ENCODE data around the gene GPR3. TPM values are rescaled to one million over a fixed set of nuclear protein-coding genes. Genes with fewer than 3 reads are reported as not detected.

The GPR3 gene
- total and polyA plus RNA-seq, 2 of the 13 experiments (the other 11 are each of a cell fraction or from before 2014, with no cell fraction given) = 1.00 to 2.6 TPM

DNA sequence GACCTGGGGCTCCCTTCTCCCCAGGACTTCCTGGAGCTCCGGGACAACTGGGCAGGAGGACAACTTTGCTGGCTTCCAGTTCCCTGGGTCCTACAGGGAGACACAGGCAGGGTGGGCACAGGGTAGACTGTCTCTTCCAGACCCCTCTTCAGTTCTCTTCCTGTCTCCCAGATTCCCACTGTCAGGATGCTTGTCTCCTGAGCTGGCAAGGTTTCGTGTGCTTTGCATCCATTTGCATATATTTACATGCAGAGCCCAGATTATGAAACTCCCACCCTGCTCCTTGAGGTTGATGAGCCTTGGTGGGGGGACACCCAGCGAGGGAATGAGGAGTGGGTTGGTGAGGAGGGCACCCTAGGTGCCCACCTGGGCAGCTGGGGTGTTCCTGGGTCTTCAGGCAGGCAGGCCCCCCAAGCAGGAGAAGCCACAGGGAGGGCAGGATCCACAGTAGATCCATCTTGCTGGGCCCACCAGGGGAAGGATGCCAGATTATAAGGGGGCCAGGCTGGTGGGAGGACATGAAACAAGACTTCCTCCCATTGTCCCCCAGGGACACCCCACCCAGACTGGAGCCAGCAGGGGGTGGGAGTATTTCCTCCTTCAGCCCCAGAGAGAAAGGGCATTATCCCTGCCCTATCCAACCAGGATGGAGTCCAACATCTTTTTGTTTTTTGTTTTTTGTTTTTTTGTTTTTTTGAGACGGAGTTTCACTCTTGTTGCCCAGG lies 17.9 kb upstream of the GPR3 start, which contains the start of gene FCN3 (continued):
- TF ChIP-seq HNRNPH1 (optimal IDR thresholded peaks at IDR 0.05; ENCODE audit: low read depth, low read length) (no peak), ZNF205 (CRISPR knock-in tag; IDR thresholded peaks at IDR 0.05) (no peak), JUN (CRISPR knock-in tag; IDR thresholded peaks at IDR 0.05) (no peak), ARHGAP35 (CRISPR knock-in tag; IDR thresholded peaks at IDR 0.05; ENCODE audit: borderline replicate concordance) (no peak), PHF21A (CRISPR knock-in tag; IDR thresholded peaks at IDR 0.05) (no peak), ZFP82 (CRISPR knock-in tag; IDR thresholded peaks at IDR 0.05; ENCODE audit: borderline replicate concordance) (no peak)
- TF ChIP-seq, protein P1, sequence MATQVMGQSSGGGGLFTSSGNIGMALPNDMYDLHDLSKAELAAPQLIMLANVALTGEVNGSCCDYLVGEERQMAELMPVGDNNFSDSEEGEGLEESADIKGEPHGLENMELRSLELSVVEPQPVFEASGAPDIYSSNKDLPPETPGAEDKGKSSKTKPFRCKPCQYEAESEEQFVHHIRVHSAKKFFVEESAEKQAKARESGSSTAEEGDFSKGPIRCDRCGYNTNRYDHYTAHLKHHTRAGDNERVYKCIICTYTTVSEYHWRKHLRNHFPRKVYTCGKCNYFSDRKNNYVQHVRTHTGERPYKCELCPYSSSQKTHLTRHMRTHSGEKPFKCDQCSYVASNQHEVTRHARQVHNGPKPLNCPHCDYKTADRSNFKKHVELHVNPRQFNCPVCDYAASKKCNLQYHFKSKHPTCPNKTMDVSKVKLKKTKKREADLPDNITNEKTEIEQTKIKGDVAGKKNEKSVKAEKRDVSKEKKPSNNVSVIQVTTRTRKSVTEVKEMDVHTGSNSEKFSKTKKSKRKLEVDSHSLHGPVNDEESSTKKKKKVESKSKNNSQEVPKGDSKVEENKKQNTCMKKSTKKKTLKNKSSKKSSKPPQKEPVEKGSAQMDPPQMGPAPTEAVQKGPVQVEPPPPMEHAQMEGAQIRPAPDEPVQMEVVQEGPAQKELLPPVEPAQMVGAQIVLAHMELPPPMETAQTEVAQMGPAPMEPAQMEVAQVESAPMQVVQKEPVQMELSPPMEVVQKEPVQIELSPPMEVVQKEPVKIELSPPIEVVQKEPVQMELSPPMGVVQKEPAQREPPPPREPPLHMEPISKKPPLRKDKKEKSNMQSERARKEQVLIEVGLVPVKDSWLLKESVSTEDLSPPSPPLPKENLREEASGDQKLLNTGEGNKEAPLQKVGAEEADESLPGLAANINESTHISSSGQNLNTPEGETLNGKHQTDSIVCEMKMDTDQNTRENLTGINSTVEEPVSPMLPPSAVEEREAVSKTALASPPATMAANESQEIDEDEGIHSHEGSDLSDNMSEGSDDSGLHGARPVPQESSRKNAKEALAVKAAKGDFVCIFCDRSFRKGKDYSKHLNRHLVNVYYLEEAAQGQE (IDR thresholded peaks at IDR 0.05; ENCODE audit: borderline replicate concordance in 1 of 2, low read depth in 1 of 2, low read length in 2 of 2) = no peak
- TF ChIP-seq, protein P2, sequence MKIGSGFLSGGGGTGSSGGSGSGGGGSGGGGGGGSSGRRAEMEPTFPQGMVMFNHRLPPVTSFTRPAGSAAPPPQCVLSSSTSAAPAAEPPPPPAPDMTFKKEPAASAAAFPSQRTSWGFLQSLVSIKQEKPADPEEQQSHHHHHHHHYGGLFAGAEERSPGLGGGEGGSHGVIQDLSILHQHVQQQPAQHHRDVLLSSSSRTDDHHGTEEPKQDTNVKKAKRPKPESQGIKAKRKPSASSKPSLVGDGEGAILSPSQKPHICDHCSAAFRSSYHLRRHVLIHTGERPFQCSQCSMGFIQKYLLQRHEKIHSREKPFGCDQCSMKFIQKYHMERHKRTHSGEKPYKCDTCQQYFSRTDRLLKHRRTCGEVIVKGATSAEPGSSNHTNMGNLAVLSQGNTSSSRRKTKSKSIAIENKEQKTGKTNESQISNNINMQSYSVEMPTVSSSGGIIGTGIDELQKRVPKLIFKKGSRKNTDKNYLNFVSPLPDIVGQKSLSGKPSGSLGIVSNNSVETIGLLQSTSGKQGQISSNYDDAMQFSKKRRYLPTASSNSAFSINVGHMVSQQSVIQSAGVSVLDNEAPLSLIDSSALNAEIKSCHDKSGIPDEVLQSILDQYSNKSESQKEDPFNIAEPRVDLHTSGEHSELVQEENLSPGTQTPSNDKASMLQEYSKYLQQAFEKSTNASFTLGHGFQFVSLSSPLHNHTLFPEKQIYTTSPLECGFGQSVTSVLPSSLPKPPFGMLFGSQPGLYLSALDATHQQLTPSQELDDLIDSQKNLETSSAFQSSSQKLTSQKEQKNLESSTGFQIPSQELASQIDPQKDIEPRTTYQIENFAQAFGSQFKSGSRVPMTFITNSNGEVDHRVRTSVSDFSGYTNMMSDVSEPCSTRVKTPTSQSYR (CRISPR knock-in tag; IDR thresholded peaks at IDR 0.05; ENCODE audit: borderline replicate concordance) = no peak
